WTC11 (cell line): Measurements from ENCODE around the gene OGFR. TPM values are rescaled to one million over a fixed set of nuclear protein-coding genes. Genes with fewer than 3 reads are reported as not detected.
A peak's percentile ranks its signal among the peaks of the same experiment; 100 is the strongest.

Source experiments
- ATAC-seq: fragments of 200-7000 bp; cut with Tn5 transposase; 2 replicates; pipeline ENCODE4 v1.10.0; 2021; ENCODE audit warnings: mild to moderate bottlenecking, moderate library complexity
- CTCF ChIA-PET: fragments of 300-600 bp; sonication (Branson Sonifier 250); formaldehyde crosslinking; loops from one replicate; lab custom pipeline; 2021; ENCODE audit warnings: antibody characterized with exemption; lab: Charles Lee
- POLR2A ChIA-PET: fragments of 350-600 bp; sonication (Branson Sonifier 250); formaldehyde crosslinking; loops from one replicate; lab custom pipeline; 2021; ENCODE audit warnings: antibody characterized with exemption; lab: Charles Lee
- DNase-seq: peaks from one replicate; pipeline ENCODE4 v3.0.0; 2021; ENCODE audit warnings: low spot score
- H3K27ac Mint-ChIP-seq: 2 replicates; pipeline ENCODE4 v1.8.0; 2021; ENCODE audit warnings: mixed read lengths
- H3K27me3 Mint-ChIP-seq: 2 replicates; pipeline ENCODE4 v1.8.0; 2021; ENCODE audit warnings: low read depth, mild to moderate bottlenecking, moderate library complexity, mixed read lengths
- H3K36me3 Mint-ChIP-seq: 2 replicates; pipeline ENCODE4 v1.8.0; 2021; ENCODE audit warnings: mixed read lengths
- H3K4me1 Mint-ChIP-seq: 2 replicates; pipeline ENCODE4 v1.8.0; 2022; ENCODE audit warnings: mixed read lengths
- H3K4me3 Mint-ChIP-seq: 2 replicates; pipeline ENCODE4 v1.8.0; 2021; ENCODE audit warnings: mild to moderate bottlenecking, moderate library complexity, mixed read lengths
- H3K9me3 Mint-ChIP-seq: 2 replicates; pipeline ENCODE4 v1.8.0; 2021; ENCODE audit warnings: mixed read lengths
- CBFB ChIP-seq: sonication (generic); formaldehyde crosslinking; IDR thresholded peaks from 2 replicates; pipeline ENCODE4 v1.8.1; 2022; ENCODE audit warnings: mild to moderate bottlenecking, low read depth, missing genetic modification reagents
- ESRRA ChIP-seq: sonication (generic); formaldehyde crosslinking; IDR thresholded peaks from 2 replicates; pipeline ENCODE4 v1.8.1; 2022; ENCODE audit warnings: mild to moderate bottlenecking, missing genetic modification reagents, borderline replicate concordance
- ETV6 ChIP-seq: sonication (generic); formaldehyde crosslinking; IDR thresholded peaks from 2 replicates; pipeline ENCODE4 v1.8.1; 2022; ENCODE audit warnings: mild to moderate bottlenecking, missing genetic modification reagents
- FOXJ3 ChIP-seq: sonication (generic); formaldehyde crosslinking; IDR thresholded peaks from 2 replicates; pipeline ENCODE4 v1.9.0; 2021; ENCODE audit warnings: missing genetic modification reagents, mild to moderate bottlenecking, borderline replicate concordance
- MYBL2 ChIP-seq: sonication (generic); formaldehyde crosslinking; IDR thresholded peaks from 2 replicates; pipeline ENCODE4 v1.8.1; 2023; ENCODE audit warnings: mild to moderate bottlenecking, moderate library complexity, missing genetic modification reagents
- OVOL2 ChIP-seq: fragments of 250-450 bp; sonication (Bioruptor Pico); IDR thresholded peaks from 2 replicates; pipeline ENCODE4 v1.9.0; 2021; ENCODE audit warnings: mild to moderate bottlenecking, borderline replicate concordance
- SMAD3 ChIP-seq: sonication (generic); formaldehyde crosslinking; IDR thresholded peaks from 2 replicates; pipeline ENCODE4 v1.8.0; 2022; ENCODE audit warnings: missing genetic modification reagents, mild to moderate bottlenecking, borderline replicate concordance
- SP1 ChIP-seq: sonication (generic); formaldehyde crosslinking; conservative IDR thresholded peaks from 2 replicates; pipeline ENCODE4 v1.8.1; 2022; ENCODE audit warnings: missing genetic modification reagents
- TEAD1 ChIP-seq: sonication (generic); formaldehyde crosslinking; IDR thresholded peaks from 2 replicates; pipeline ENCODE4 v1.8.0; 2022; ENCODE audit warnings: mild to moderate bottlenecking, missing genetic modification reagents
- TEAD4 ChIP-seq: sonication (generic); formaldehyde crosslinking; IDR thresholded peaks from 2 replicates; pipeline ENCODE4 v1.8.0; 2022; ENCODE audit warnings: mild to moderate bottlenecking, missing genetic modification reagents
- total RNA-seq: library from RNA; stranded (reverse); gene quantifications from 3 replicates; pipeline ENCODE4 v1.2.3, GENCODE V29; 2021
- TF ChIP-seq, protein P1 (sequence below): sonication (generic); formaldehyde crosslinking; IDR thresholded peaks from 2 replicates; pipeline ENCODE4 v1.8.0; 2022; ENCODE audit warnings: missing genetic modification reagents
- TF ChIP-seq, protein P2 (sequence below): sonication (generic); formaldehyde crosslinking; IDR thresholded peaks from 2 replicates; pipeline ENCODE4 v1.8.1; 2023; ENCODE audit warnings: mild to moderate bottlenecking, missing genetic modification reagents, moderate library complexity
- TF ChIP-seq, protein P3 (sequence below): sonication (generic); formaldehyde crosslinking; conservative IDR thresholded peaks from 2 replicates; pipeline ENCODE4 v1.8.1; 2022; ENCODE audit warnings: mild to moderate bottlenecking, missing genetic modification reagents
- TF ChIP-seq, protein P4 (sequence below): sonication (generic); formaldehyde crosslinking; IDR thresholded peaks from 2 replicates; pipeline ENCODE4 v1.8.1; 2023; ENCODE audit warnings: mild to moderate bottlenecking, missing genetic modification reagents
- TF ChIP-seq, protein P5 (sequence below): sonication (generic); formaldehyde crosslinking; IDR thresholded peaks from 2 replicates; pipeline ENCODE4 v1.8.1; 2022; ENCODE audit warnings: mild to moderate bottlenecking, missing genetic modification reagents, moderate library complexity, borderline replicate concordance
- TF ChIP-seq, protein P6 (sequence below): sonication (generic); formaldehyde crosslinking; IDR thresholded peaks from 2 replicates; pipeline ENCODE4 v1.8.0; 2022; ENCODE audit warnings: mild to moderate bottlenecking, missing genetic modification reagents
- TF ChIP-seq, protein P7 (sequence below): sonication (generic); formaldehyde crosslinking; IDR thresholded peaks from 2 replicates; pipeline ENCODE4 v1.8.0; 2023; ENCODE audit warnings: missing genetic modification reagents

OGFR gene
- total RNA-seq, 1 experiment from 2014 or later = 43.3 TPM

DNA sequence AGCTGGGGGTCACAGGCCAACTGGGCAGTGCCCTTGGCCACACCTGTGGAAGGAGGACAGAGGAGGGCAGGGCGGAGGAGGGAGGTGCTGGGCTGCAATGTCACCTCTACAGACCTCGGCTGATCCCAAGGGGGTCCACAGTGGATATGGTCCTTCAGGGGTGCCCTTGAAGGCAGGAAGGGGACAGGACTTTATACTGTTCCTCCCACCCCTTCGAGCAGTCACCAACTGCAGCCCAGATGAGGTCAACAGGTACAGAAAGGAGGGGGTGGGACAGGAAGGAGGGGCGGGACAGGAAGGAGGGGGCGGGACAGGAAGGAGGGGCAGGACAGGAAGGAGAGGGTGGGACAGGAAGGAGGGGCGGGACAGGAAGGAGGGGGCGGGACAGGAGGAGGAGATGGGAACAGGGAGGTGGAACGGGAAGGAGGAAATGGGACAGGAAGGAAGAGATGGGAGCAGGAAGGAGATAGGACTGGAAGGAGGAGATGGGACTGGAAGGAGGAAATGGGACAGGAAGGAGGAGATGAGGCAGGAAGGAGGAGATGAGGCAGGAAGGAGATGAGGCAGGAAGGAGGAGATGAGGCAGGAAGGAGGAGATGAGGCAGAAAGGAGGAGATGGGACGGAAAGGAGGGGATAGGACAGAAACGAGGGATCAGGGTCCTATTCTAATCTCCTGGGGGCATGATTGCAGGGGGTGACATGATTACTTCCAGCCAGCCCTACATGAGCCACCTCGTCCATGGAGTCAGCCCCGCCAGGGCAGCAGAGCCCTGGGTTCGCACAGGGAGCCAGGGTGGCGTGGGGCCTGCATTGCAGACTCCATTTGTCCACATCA, 27.7 kb upstream of the OGFR start:
- Mint-ChIP-seq H3K27me3 (no peaks in the 10 kb centered on the region), H3K27ac (no peak overlapping the region), H3K4me3 (no peak overlapping the region), H3K36me3 (no peaks in the 10 kb centered on the region), H3K4me1 (peaks cover 7% of the 10 kb centered on the region), H3K9me3 (no peaks in the 10 kb centered on the region)
- ChIA-PET CTCF (interaction anchor here (1.3 kb wide), 1 partner anchor 68 kb away, joined by 3 read pairs; the partner anchor contains the start of gene NTSR1), POLR2A (no interaction called here)
- TF ChIP-seq, protein P1, sequence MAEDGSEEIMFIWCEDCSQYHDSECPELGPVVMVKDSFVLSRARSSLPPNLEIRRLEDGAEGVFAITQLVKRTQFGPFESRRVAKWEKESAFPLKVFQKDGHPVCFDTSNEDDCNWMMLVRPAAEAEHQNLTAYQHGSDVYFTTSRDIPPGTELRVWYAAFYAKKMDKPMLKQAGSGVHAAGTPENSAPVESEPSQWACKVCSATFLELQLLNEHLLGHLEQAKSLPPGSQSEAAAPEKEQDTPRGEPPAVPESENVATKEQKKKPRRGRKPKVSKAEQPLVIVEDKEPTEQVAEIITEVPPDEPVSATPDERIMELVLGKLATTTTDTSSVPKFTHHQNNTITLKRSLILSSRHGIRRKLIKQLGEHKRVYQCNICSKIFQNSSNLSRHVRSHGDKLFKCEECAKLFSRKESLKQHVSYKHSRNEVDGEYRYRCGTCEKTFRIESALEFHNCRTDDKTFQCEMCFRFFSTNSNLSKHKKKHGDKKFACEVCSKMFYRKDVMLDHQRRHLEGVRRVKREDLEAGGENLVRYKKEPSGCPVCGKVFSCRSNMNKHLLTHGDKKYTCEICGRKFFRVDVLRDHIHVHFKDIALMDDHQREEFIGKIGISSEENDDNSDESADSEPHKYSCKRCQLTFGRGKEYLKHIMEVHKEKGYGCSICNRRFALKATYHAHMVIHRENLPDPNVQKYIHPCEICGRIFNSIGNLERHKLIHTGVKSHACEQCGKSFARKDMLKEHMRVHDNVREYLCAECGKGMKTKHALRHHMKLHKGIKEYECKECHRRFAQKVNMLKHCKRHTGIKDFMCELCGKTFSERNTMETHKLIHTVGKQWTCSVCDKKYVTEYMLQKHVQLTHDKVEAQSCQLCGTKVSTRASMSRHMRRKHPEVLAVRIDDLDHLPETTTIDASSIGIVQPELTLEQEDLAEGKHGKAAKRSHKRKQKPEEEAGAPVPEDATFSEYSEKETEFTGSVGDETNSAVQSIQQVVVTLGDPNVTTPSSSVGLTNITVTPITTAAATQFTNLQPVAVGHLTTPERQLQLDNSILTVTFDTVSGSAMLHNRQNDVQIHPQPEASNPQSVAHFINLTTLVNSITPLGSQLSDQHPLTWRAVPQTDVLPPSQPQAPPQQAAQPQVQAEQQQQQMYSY (CRISPR knock-in tag) = peak; percentile 14; the same call in 1 of the 2 replicates
- TF ChIP-seq, protein P2, sequence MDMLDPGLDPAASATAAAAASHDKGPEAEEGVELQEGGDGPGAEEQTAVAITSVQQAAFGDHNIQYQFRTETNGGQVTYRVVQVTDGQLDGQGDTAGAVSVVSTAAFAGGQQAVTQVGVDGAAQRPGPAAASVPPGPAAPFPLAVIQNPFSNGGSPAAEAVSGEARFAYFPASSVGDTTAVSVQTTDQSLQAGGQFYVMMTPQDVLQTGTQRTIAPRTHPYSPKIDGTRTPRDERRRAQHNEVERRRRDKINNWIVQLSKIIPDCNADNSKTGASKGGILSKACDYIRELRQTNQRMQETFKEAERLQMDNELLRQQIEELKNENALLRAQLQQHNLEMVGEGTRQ (CRISPR knock-in tag) = no peak
- TF ChIP-seq SP1 (CRISPR knock-in tag) = 0 out of 2 replicates have a peak, but pooled peaks have one; percentile 31
- TF ChIP-seq ETV6 (CRISPR knock-in tag) = peak; percentile 74
- ATAC-seq (peak; percentile 62), DNase-seq (no peak)

DNA sequence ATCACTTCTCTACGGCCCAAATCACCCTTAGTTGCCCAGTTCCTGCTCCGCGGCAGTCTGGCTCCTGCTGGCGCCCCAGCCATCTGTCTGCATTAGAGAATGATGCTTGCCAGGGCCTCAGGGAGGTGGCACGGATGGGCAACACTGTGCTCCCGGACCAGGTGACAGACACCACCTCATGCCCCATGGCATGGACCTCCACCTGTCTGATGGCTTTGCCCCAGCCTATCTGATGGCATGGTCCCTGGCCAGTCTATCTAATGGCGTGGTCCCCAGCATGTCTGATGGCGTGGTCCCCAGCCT, 27.2 kb upstream of the OGFR start:
- no peak overlapping the region for H3K4me3 Mint-ChIP-seq
- TF ChIP-seq TEAD1 (CRISPR knock-in tag) (no peak), FOXJ3 (no peak), SMAD3 (CRISPR knock-in tag) (no peak)
- TF ChIP-seq, protein P3, sequence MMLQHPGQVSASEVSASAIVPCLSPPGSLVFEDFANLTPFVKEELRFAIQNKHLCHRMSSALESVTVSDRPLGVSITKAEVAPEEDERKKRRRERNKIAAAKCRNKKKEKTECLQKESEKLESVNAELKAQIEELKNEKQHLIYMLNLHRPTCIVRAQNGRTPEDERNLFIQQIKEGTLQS (CRISPR knock-in tag) = no peak
- TF ChIP-seq, protein P4, sequence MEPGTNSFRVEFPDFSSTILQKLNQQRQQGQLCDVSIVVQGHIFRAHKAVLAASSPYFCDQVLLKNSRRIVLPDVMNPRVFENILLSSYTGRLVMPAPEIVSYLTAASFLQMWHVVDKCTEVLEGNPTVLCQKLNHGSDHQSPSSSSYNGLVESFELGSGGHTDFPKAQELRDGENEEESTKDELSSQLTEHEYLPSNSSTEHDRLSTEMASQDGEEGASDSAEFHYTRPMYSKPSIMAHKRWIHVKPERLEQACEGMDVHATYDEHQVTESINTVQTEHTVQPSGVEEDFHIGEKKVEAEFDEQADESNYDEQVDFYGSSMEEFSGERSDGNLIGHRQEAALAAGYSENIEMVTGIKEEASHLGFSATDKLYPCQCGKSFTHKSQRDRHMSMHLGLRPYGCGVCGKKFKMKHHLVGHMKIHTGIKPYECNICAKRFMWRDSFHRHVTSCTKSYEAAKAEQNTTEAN (CRISPR knock-in tag) = no peak
- CTCF ChIA-PET = no interaction called here
- H3K9me3 Mint-ChIP-seq = no peaks in the 10 kb centered on the region
- H3K36me3 Mint-ChIP-seq = no peaks in the 10 kb centered on the region
- ATAC-seq (no peak), DNase-seq (no peak)
- POLR2A ChIA-PET = no interaction called here
- H3K4me1 Mint-ChIP-seq = peaks cover 9% of the 10 kb centered on the region
- no peak overlapping the region for H3K27ac Mint-ChIP-seq
- H3K27me3 Mint-ChIP-seq = no peaks in the 10 kb centered on the region

DNA sequence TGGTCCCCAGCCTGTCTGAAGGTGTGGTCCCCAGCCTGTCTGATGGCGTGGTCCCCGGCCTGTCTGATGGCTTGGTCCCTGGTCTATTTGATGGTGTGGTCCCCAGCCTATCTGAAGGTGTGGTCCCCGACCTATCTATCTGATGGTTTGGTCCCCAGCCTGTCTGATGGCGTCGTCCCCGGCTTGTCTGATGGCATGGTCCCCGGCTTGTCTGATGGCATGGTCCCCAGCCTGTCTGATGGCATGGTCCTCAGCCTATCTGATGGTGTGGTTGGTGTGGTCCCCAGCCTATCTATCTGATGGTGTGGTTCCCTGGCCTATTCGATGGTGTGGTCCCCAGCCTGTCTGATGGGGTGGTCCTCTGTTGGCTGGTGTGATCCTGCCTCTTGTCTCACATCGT, 26.6 kb upstream of the OGFR start:
- Mint-ChIP-seq H3K36me3 (no peaks in the 10 kb centered on the region), H3K4me3 (no peak overlapping the region), H3K27me3 (no peaks in the 10 kb centered on the region), H3K27ac (no peak overlapping the region), H3K4me1 (peaks cover 11% of the 10 kb centered on the region), H3K9me3 (no peaks in the 10 kb centered on the region)
- TF ChIP-seq, protein P5, sequence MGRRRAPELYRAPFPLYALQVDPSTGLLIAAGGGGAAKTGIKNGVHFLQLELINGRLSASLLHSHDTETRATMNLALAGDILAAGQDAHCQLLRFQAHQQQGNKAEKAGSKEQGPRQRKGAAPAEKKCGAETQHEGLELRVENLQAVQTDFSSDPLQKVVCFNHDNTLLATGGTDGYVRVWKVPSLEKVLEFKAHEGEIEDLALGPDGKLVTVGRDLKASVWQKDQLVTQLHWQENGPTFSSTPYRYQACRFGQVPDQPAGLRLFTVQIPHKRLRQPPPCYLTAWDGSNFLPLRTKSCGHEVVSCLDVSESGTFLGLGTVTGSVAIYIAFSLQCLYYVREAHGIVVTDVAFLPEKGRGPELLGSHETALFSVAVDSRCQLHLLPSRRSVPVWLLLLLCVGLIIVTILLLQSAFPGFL = no peak
- no peak for TF ChIP-seq MYBL2 (CRISPR knock-in tag)
- TF ChIP-seq, protein P6, sequence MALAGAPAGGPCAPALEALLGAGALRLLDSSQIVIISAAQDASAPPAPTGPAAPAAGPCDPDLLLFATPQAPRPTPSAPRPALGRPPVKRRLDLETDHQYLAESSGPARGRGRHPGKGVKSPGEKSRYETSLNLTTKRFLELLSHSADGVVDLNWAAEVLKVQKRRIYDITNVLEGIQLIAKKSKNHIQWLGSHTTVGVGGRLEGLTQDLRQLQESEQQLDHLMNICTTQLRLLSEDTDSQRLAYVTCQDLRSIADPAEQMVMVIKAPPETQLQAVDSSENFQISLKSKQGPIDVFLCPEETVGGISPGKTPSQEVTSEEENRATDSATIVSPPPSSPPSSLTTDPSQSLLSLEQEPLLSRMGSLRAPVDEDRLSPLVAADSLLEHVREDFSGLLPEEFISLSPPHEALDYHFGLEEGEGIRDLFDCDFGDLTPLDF (CRISPR knock-in tag) = no peak
- TF ChIP-seq OVOL2 (CRISPR knock-in tag) = no peak
- TF ChIP-seq ESRRA (CRISPR knock-in tag) = no peak
- no peak for TF ChIP-seq TEAD4 (CRISPR knock-in tag)
- TF ChIP-seq, protein P7, sequence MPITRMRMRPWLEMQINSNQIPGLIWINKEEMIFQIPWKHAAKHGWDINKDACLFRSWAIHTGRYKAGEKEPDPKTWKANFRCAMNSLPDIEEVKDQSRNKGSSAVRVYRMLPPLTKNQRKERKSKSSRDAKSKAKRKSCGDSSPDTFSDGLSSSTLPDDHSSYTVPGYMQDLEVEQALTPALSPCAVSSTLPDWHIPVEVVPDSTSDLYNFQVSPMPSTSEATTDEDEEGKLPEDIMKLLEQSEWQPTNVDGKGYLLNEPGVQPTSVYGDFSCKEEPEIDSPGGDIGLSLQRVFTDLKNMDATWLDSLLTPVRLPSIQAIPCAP (CRISPR knock-in tag) = no peak
- no peak for TF ChIP-seq CBFB (CRISPR knock-in tag)
- ChIA-PET CTCF (interaction anchor here (2.2 kb wide), 1 partner anchor 13 kb away, joined by 22 read pairs; no protein-coding TSS in a partner anchor), POLR2A (no interaction called here)
- no peak for DNase-seq
- ATAC-seq = no peak
